WTC11 (cell line): ENCODE data around the gene TPD52L3. TPM values are rescaled to one million over a fixed set of nuclear protein-coding genes. Genes with fewer than 3 reads are reported as not detected.

ENCODE experiments used
- ATAC-seq: fragments of 200-7000 bp; cut with Tn5 transposase; 2 replicates; pipeline ENCODE4 v1.10.0; 2021; ENCODE audit warnings: mild to moderate bottlenecking, moderate library complexity
- CTCF ChIA-PET: fragments of 300-600 bp; sonication (Branson Sonifier 250); formaldehyde crosslinking; loops from one replicate; lab custom pipeline; 2021; ENCODE audit warnings: antibody characterized with exemption; lab: Charles Lee
- POLR2A ChIA-PET: fragments of 350-600 bp; sonication (Branson Sonifier 250); formaldehyde crosslinking; loops from one replicate; lab custom pipeline; 2021; ENCODE audit warnings: antibody characterized with exemption; lab: Charles Lee
- DNase-seq: peaks from one replicate; pipeline ENCODE4 v3.0.0; 2021; ENCODE audit warnings: low spot score
- H3K27ac Mint-ChIP-seq: 2 replicates; pipeline ENCODE4 v1.8.0; 2021; ENCODE audit warnings: mixed read lengths
- H3K27me3 Mint-ChIP-seq: 2 replicates; pipeline ENCODE4 v1.8.0; 2021; ENCODE audit warnings: low read depth, mild to moderate bottlenecking, moderate library complexity, mixed read lengths
- H3K36me3 Mint-ChIP-seq: 2 replicates; pipeline ENCODE4 v1.8.0; 2021; ENCODE audit warnings: mixed read lengths
- H3K4me1 Mint-ChIP-seq: 2 replicates; pipeline ENCODE4 v1.8.0; 2022; ENCODE audit warnings: mixed read lengths
- H3K4me3 Mint-ChIP-seq: 2 replicates; pipeline ENCODE4 v1.8.0; 2021; ENCODE audit warnings: mild to moderate bottlenecking, moderate library complexity, mixed read lengths
- H3K9me3 Mint-ChIP-seq: 2 replicates; pipeline ENCODE4 v1.8.0; 2021; ENCODE audit warnings: mixed read lengths
- CREB1 ChIP-seq: sonication (generic); formaldehyde crosslinking; IDR thresholded peaks from 2 replicates; pipeline ENCODE4 v1.8.0; 2023; ENCODE audit warnings: mild to moderate bottlenecking, missing genetic modification reagents
- ESRRA ChIP-seq: sonication (generic); formaldehyde crosslinking; IDR thresholded peaks from 2 replicates; pipeline ENCODE4 v1.8.1; 2022; ENCODE audit warnings: mild to moderate bottlenecking, missing genetic modification reagents, borderline replicate concordance
- FOXJ3 ChIP-seq: sonication (generic); formaldehyde crosslinking; IDR thresholded peaks from 2 replicates; pipeline ENCODE4 v1.9.0; 2021; ENCODE audit warnings: missing genetic modification reagents, mild to moderate bottlenecking, borderline replicate concordance
- FOXP1 ChIP-seq: sonication (generic); formaldehyde crosslinking; IDR thresholded peaks from 2 replicates; pipeline ENCODE4 v1.8.0; 2022; ENCODE audit warnings: missing genetic modification reagents, mild to moderate bottlenecking, moderate library complexity, borderline replicate concordance
- GTF2I ChIP-seq: fragments of 250-450 bp; sonication (Bioruptor Pico); conservative IDR thresholded peaks from 2 replicates; pipeline ENCODE4 v1.4.0; 2021; ENCODE audit warnings: mild to moderate bottlenecking
- IRF2 ChIP-seq: sonication (generic); formaldehyde crosslinking; IDR thresholded peaks from 2 replicates; pipeline ENCODE4 v1.8.0; 2022; ENCODE audit warnings: low read depth, missing genetic modification reagents, borderline replicate concordance
- KAT7 ChIP-seq: sonication (generic); formaldehyde crosslinking; IDR thresholded peaks from 2 replicates; pipeline ENCODE4 v1.8.1; 2023; ENCODE audit warnings: missing genetic modification reagents, mild to moderate bottlenecking, borderline replicate concordance
- OVOL2 ChIP-seq: fragments of 250-450 bp; sonication (Bioruptor Pico); IDR thresholded peaks from 2 replicates; pipeline ENCODE4 v1.9.0; 2021; ENCODE audit warnings: mild to moderate bottlenecking, borderline replicate concordance
- RORB ChIP-seq: fragments of 250-450 bp; sonication (Bioruptor Pico); IDR thresholded peaks from 2 replicates; pipeline ENCODE4 v1.9.0; 2021; ENCODE audit warnings: mild to moderate bottlenecking
- ZNF121 ChIP-seq: sonication (generic); formaldehyde crosslinking; IDR thresholded peaks from 2 replicates; pipeline ENCODE4 v1.8.0; 2023; ENCODE audit warnings: missing genetic modification reagents
- ZNF232 ChIP-seq: sonication (generic); formaldehyde crosslinking; IDR thresholded peaks from 2 replicates; pipeline ENCODE4 v1.8.0; 2022; ENCODE audit warnings: mild to moderate bottlenecking, missing genetic modification reagents
- ZNF396 ChIP-seq: fragments of 250-450 bp; sonication (Bioruptor Pico); IDR thresholded peaks from 2 replicates; pipeline ENCODE4 v1.8.0; 2021; ENCODE audit warnings: mild to moderate bottlenecking, moderate library complexity, borderline replicate concordance
- total RNA-seq: library from RNA; stranded (reverse); gene quantifications from 3 replicates; pipeline ENCODE4 v1.2.3, GENCODE V29; 2021
- TF ChIP-seq, protein P1 (sequence below): sonication (generic); formaldehyde crosslinking; conservative IDR thresholded peaks from 2 replicates; pipeline ENCODE4 v1.8.1; 2022; ENCODE audit warnings: mild to moderate bottlenecking, missing genetic modification reagents
- TF ChIP-seq, protein P2 (sequence below): sonication (generic); formaldehyde crosslinking; IDR thresholded peaks from 2 replicates; pipeline ENCODE4 v1.8.0; 2022; ENCODE audit warnings: missing genetic modification reagents
- TF ChIP-seq, protein P3 (sequence below): sonication (generic); formaldehyde crosslinking; IDR thresholded peaks from 2 replicates; pipeline ENCODE4 v1.8.0; 2022; ENCODE audit warnings: mild to moderate bottlenecking, missing genetic modification reagents

Gene TPD52L3
- total RNA-seq, 1 experiment from 2014 or later: not detected

DNA sequence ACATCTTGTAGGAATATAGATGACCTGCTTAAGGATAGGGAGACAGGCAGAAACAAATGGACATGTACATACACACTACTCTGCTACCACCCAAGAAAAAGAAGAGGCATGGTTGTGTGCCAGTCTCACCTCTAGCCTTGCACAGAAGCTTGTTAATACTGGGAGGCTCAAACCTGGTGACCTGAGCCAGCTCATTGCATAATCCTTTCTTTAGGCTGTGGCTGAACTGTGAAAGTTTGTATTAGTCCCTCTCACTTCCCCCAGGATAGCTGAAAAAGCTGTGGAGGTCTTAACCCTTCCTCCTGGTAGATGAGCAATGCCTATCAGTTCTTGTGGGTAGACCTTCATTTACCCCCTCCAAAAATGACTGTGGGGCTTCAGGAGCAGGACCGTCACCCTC, 28.7 kb downstream of the TPD52L3 start (continued):
- TF ChIP-seq, protein P1, sequence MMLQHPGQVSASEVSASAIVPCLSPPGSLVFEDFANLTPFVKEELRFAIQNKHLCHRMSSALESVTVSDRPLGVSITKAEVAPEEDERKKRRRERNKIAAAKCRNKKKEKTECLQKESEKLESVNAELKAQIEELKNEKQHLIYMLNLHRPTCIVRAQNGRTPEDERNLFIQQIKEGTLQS (CRISPR knock-in tag): no peak
- TF ChIP-seq ZNF396: no peak

DNA sequence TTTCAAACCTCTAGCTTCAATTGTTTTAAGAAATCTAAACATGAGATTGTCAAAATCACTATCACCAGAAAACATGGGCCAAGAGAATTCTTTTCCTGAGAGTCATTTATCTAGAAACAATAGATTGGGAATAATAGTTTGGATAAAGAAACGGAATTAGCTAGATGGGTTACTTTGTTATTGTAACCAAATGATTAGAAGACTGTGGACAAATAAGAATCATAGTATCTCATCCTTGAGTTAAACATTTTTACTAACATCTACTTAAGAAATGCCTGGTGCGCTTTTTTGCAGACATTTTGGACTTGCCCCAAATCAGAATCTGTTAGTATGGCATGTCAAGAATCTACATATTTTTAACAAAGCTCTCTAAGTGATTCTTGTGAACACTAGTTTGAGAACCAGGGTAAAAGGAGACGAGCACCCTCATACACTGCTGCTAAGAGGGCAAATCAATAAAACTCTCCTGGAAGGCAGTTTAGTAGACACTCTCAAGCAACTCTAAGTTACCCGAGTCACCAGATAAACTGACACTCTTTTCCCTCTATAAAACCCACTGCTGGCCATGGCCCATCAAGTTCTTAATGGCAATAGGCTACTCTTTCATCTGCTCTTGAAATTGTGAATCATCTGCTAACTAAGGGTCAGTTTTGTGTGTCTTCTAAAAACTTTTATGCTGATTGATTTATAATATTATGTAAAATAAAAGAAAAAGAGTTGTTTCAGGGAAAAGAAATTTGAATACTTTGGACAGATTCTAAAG, 39.1 kb downstream of the TPD52L3 start:
- Mint-ChIP-seq H3K27ac (no peak overlapping the region), H3K4me3 (no peak overlapping the region), H3K36me3 (peaks cover 18% of the 10 kb centered on the region), H3K27me3 (no peaks in the 10 kb centered on the region), H3K9me3 (peaks cover 27% of the 10 kb centered on the region), H3K4me1 (no peaks in the 10 kb centered on the region)
- DNase-seq (no peak), ATAC-seq (no peak)
- TF ChIP-seq, protein P2, sequence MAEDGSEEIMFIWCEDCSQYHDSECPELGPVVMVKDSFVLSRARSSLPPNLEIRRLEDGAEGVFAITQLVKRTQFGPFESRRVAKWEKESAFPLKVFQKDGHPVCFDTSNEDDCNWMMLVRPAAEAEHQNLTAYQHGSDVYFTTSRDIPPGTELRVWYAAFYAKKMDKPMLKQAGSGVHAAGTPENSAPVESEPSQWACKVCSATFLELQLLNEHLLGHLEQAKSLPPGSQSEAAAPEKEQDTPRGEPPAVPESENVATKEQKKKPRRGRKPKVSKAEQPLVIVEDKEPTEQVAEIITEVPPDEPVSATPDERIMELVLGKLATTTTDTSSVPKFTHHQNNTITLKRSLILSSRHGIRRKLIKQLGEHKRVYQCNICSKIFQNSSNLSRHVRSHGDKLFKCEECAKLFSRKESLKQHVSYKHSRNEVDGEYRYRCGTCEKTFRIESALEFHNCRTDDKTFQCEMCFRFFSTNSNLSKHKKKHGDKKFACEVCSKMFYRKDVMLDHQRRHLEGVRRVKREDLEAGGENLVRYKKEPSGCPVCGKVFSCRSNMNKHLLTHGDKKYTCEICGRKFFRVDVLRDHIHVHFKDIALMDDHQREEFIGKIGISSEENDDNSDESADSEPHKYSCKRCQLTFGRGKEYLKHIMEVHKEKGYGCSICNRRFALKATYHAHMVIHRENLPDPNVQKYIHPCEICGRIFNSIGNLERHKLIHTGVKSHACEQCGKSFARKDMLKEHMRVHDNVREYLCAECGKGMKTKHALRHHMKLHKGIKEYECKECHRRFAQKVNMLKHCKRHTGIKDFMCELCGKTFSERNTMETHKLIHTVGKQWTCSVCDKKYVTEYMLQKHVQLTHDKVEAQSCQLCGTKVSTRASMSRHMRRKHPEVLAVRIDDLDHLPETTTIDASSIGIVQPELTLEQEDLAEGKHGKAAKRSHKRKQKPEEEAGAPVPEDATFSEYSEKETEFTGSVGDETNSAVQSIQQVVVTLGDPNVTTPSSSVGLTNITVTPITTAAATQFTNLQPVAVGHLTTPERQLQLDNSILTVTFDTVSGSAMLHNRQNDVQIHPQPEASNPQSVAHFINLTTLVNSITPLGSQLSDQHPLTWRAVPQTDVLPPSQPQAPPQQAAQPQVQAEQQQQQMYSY (CRISPR knock-in tag): no peak
- TF ChIP-seq RORB (CRISPR knock-in tag): no peak
- no peak for TF ChIP-seq GTF2I
- no peak for TF ChIP-seq KAT7
- TF ChIP-seq, protein P3, sequence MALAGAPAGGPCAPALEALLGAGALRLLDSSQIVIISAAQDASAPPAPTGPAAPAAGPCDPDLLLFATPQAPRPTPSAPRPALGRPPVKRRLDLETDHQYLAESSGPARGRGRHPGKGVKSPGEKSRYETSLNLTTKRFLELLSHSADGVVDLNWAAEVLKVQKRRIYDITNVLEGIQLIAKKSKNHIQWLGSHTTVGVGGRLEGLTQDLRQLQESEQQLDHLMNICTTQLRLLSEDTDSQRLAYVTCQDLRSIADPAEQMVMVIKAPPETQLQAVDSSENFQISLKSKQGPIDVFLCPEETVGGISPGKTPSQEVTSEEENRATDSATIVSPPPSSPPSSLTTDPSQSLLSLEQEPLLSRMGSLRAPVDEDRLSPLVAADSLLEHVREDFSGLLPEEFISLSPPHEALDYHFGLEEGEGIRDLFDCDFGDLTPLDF (CRISPR knock-in tag): no peak
- TF ChIP-seq CREB1: no peak
- TF ChIP-seq ZNF232: no peak
- TF ChIP-seq ZNF121 (CRISPR knock-in tag): no peak
- no peak for TF ChIP-seq ESRRA (CRISPR knock-in tag)
- no peak for TF ChIP-seq FOXJ3 (CRISPR knock-in tag)
- no peak for TF ChIP-seq FOXP1 (CRISPR knock-in tag)
- no peak for TF ChIP-seq IRF2 (CRISPR knock-in tag)
- ChIA-PET POLR2A (interaction anchor here (0.9 kb wide), 1 partner anchor 45 kb away, joined by 3 read pairs; the partner anchor contains the start of gene UHRF2), CTCF (no interaction called here)

DNA sequence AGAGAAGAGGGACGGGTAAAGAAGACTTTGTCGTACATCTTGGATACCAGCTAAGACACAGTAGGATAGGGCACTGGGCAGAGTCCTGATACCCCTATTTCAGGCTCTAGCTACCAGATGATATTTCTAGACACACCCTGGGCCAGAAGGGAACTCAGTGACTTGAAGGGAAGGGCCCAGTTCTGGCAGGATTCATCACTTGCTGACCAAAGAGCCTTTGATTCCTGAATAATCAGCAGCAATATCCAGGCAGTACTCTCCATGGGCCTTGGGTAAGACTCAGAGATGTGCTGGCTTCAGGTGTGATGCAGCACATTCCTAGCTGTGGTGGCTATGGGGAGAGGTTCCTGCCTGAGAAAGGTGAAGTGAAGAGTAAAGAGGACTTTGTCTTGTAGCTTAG, 40.7 kb downstream of the TPD52L3 start:
- no peak for TF ChIP-seq OVOL2
- no peak overlapping the region for H3K4me3 Mint-ChIP-seq
- no peaks in the 10 kb centered on the region for H3K4me1 Mint-ChIP-seq
- no peak overlapping the region for H3K27ac Mint-ChIP-seq
- DNase-seq (no peak), ATAC-seq (no peak)
- H3K36me3 Mint-ChIP-seq: peaks cover 23% of the 10 kb centered on the region
- POLR2A ChIA-PET: no interaction called here
- no peaks in the 10 kb centered on the region for H3K27me3 Mint-ChIP-seq
- CTCF ChIA-PET: no interaction called here
- peaks cover 38% of the 10 kb centered on the region for H3K9me3 Mint-ChIP-seq

Other genes with a start within 250 kb of the TPD52L3 start
- 0.07 TPM in 1 of 3 replicates, not detected in the others for gene IL33, start 112.6 kb upstream of the TPD52L3 start, total RNA-seq
- 35.6 to 39.0 TPM (median 37.5 TPM) in 3 replicates for gene UHRF2, start 84.8 kb downstream of the TPD52L3 start, total RNA-seq